ENCODE measurements around the gene KLHL25. TPM values are rescaled to one million over a fixed set of nuclear protein-coding genes. Genes with fewer than 3 reads are reported as not detected.

KLHL25 gene
- 10 to 100 TPM; 10.9 to 21.0 (median 15.1) TPM for total RNA-seq

- intact Hi-C loops (cut with DNase I; ENCODE audit: low total_unique reads): no loop called here
- TF ChIP-seq POLR2AphosphoS5 (IDR thresholded peaks at IDR 0.05) (peak in 2 of 3 donors; percentile 48 to 74), POLR2A (IDR thresholded peaks at IDR 0.05) (peak; percentile 35), CTCF (IDR thresholded peaks at IDR 0.05) (no peak)
- peak; percentile 92 to 94 for DNase-seq (ENCODE audit: low spot score in 2 of 2)
- H3K36me3 ChIP-seq: no peaks in the 10 kb centered on the region
- H3K27ac ChIP-seq: peak within 1 kb of the TSS; percentile 75 to 94
- peak within 1 kb of the TSS; percentile 64 to 90 (median 80) for H3K4me3 ChIP-seq
- H3K27me3 ChIP-seq: no peaks in the 10 kb centered on the region
- peaks cover 2 to 11% of the 10 kb centered on the region in 2 donors for H3K4me1 ChIP-seq
- H3K9me3 ChIP-seq: no peaks in the 10 kb centered on the region
These were observed at the start of gene KLHL25 for GRCh38 chr15:85794598-85795336. TSS of gene KLHL25 (minus strand) at chr15:85794925. CDS start at chr15:85769810, 25,115 bp downstream.

GRCh38 chr15:85840802-85841152 is 46.1 kb upstream of the KLHL25 start:
- H3K36me3 ChIP-seq: no peaks in the 10 kb centered on the region
- H3K9me3 ChIP-seq: no peaks in the 10 kb centered on the region
- intact Hi-C loops (cut with DNase I; ENCODE audit: low total_unique reads): no loop called here
- H3K4me1 ChIP-seq: peaks cover 0 to 9% of the 10 kb centered on the region in 2 donors
- H3K4me3 ChIP-seq: peak overlapping the region in 2 of 3 donors; percentile 30 to 61
- no peak for TF ChIP-seq CTCF (IDR thresholded peaks at IDR 0.05)
- no peak for TF ChIP-seq POLR2AphosphoS5 (IDR thresholded peaks at IDR 0.05)
- no peak for TF ChIP-seq POLR2A (IDR thresholded peaks at IDR 0.05)
- H3K27me3 ChIP-seq: no peaks in the 10 kb centered on the region
- DNase-seq (ENCODE audit: low spot score in 2 of 2): no peak
- no peak overlapping the region for H3K27ac ChIP-seq

- Histone ChIP-seq H3K4me1 (peaks cover 0 to 9% of the 10 kb centered on the region in 2 donors), H3K9me3 (no peaks in the 10 kb centered on the region), H3K27ac (no peak overlapping the region), H3K27me3 (no peaks in the 10 kb centered on the region), H3K36me3 (no peaks in the 10 kb centered on the region), H3K4me3 (peak overlapping the region; percentile 16 to 61 (median 30))
- intact Hi-C loops (cut with DNase I; ENCODE audit: low total_unique reads): no loop called here
- peak in 1 of 3 donors; percentile 52 for TF ChIP-seq POLR2AphosphoS5 (IDR thresholded peaks at IDR 0.05)
- no peak for TF ChIP-seq POLR2A (IDR thresholded peaks at IDR 0.05)
- TF ChIP-seq CTCF (IDR thresholded peaks at IDR 0.05): peak; percentile 79 to 88 (median 86)
- peak; percentile 61 to 83 for DNase-seq (ENCODE audit: low spot score in 2 of 2)
These were observed 45.5 kb upstream of the KLHL25 start for GRCh38 chr15:85840079-85840801.

- Histone ChIP-seq H3K4me3 (no peak overlapping the region), H3K27ac (no peak overlapping the region), H3K9me3 (no peaks in the 10 kb centered on the region), H3K4me1 (peaks cover 0 to 9% of the 10 kb centered on the region in 2 donors), H3K27me3 (no peaks in the 10 kb centered on the region), H3K36me3 (no peaks in the 10 kb centered on the region)
- TF ChIP-seq CTCF (IDR thresholded peaks at IDR 0.05) (no peak), POLR2AphosphoS5 (IDR thresholded peaks at IDR 0.05) (no peak), POLR2A (IDR thresholded peaks at IDR 0.05) (no peak)
- intact Hi-C loops (cut with DNase I; ENCODE audit: low total_unique reads): loop anchor here (10.0 kb wide), 1 partner anchor 105 kb away; no protein-coding TSS in a partner anchor
- DNase-seq (ENCODE audit: low spot score in 2 of 2): no peak
These were observed 44.9 kb upstream of the KLHL25 start for GRCh38 chr15:85839643-85840042.

GRCh38 chr15:85838655-85839054 is 43.9 kb upstream of the KLHL25 start:
- intact Hi-C loops (cut with DNase I; ENCODE audit: low total_unique reads): loop anchor here (10.0 kb wide), 1 partner anchor 104 kb away; no protein-coding TSS in a partner anchor
- H3K4me3 ChIP-seq: no peak overlapping the region
- H3K27ac ChIP-seq: no peak overlapping the region
- no peak for DNase-seq (ENCODE audit: low spot score in 2 of 2)
- TF ChIP-seq CTCF (IDR thresholded peaks at IDR 0.05) (no peak), POLR2A (IDR thresholded peaks at IDR 0.05) (no peak), POLR2AphosphoS5 (IDR thresholded peaks at IDR 0.05) (no peak)
- H3K4me1 ChIP-seq: peaks cover 0 to 9% of the 10 kb centered on the region in 2 donors
- no peaks in the 10 kb centered on the region for H3K36me3 ChIP-seq
- H3K9me3 ChIP-seq: no peaks in the 10 kb centered on the region
- no peaks in the 10 kb centered on the region for H3K27me3 ChIP-seq
